GM21619 (cell line): ENCODE results near the gene ATG5.
"Not testable (repeated sequence)": the region's sequence is repeated elsewhere in the genome, so short reads cannot be mapped to it uniquely, and the experiment has no call there.

Experiments
- ATAC-seq: cut with Tn5 transposase; IDR thresholded peaks from one replicate; pipeline ENCODE4 v1.9.1; 2021; ENCODE audit not compliant: unreplicated experiment

Gene ATG5

DNA sequence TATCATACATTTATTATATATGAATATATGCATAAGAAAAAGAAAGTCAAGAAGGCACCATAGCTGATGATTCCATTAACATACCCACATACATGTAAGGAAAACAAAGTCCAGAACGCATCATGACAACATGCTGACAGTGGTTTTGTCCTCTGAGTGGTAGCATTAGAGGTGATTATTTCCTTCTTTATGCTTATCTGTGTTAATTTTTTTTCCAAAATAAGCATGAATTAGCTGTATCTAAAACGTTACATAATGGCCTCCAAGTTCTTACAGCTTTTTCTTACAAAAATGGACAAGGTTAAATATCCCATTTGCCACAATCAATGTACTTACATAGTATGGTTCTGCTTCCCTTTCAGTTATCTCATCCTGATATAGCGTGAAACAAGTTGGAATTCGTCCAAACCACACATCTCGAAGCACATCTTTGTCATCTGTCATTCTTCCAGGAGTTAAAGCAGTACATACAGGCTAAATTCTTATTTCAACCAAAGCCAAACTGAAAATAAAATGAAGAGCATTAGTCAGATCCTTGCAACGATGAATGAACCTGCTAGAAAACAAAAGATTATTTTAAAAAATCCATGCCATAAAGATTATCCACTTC, 9.7 kb downstream of the ATG5 start:
- ATAC-seq: no peak

DNA sequence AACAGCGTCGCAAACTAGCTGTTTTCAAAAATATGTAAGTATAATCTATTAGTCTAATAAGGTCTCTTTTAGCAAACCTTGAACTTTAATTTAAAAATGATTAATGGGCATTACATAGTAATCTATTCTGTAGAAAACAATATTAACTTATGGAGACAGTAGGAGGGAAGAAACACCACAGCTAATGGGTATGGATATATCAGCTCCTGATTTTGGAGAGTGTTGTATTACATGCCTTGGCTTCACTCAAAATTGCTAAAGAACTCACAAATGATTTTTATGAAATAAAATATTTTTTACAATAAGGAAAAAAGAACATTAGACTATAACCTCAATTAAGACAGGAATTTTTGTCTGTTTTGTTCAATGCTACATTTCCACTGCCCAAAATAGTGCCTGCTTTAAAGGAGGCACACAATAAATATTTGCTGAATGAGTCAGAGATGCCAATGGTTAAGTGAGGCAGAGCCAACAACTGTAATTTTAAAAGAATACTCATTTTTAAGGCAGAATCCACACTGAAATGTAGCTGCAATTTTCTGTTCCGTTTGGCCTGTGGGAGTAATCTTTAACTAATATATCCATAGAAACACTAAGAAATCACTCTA, 15.7 kb downstream of the ATG5 start:
- ATAC-seq: no peak

DNA sequence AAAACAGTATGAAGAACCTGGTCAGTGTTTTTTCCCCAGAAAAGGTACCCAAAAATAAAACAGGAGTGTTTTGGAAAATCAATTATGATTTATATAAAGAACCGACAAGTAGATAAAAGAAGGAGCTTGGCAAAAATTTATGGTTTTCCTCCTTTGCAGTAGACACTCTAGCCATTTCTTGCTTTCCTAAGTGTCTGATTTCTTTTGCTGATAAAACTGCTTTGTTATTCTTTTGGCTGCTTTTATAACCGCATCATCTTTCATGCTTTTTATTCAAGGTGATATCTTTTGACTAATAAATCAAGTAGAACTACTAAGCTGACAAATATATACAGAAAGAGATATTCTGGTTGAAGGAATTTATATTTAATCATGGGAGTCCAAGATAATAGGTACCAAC, 16.6 kb downstream of the ATG5 start:
- no peak for ATAC-seq

DNA sequence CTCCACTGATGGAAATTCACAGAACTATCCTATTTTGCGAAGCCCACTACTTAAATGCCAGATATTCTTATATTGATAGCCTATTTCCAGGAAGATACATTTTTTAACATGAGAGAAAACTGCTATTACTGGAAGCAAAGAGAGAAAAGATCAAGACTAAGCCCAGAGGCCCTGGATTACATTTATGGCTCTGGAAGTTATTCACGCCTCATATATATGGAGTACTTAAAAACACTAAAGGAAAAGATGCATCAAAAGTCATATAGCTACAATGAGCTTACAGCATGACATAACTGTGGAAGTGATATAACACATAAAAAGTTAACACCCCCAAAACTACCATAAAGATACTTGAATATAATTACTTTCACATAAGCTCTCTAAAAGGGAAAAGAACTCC, 19.8 kb downstream of the ATG5 start:
- no peak for ATAC-seq

DNA sequence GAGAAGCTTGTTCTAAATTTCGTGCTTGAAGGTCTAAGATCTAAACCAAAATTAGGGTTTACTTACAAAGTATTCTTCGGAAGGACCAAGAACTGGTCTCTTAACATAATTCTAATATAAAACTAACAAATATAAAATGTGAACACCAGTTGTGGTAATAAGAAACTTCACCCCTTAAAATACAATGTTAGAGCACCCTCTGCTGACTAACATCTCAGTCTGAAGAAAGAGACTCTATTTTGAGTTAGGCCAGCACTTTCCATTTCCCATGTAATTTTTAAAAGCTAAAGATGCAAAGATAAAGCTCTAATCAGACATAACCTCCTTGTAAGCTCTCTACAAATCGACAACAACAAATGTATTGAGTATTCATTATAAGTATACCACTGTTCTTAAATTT, 24.6 kb downstream of the ATG5 start:
- ATAC-seq: no peak

DNA sequence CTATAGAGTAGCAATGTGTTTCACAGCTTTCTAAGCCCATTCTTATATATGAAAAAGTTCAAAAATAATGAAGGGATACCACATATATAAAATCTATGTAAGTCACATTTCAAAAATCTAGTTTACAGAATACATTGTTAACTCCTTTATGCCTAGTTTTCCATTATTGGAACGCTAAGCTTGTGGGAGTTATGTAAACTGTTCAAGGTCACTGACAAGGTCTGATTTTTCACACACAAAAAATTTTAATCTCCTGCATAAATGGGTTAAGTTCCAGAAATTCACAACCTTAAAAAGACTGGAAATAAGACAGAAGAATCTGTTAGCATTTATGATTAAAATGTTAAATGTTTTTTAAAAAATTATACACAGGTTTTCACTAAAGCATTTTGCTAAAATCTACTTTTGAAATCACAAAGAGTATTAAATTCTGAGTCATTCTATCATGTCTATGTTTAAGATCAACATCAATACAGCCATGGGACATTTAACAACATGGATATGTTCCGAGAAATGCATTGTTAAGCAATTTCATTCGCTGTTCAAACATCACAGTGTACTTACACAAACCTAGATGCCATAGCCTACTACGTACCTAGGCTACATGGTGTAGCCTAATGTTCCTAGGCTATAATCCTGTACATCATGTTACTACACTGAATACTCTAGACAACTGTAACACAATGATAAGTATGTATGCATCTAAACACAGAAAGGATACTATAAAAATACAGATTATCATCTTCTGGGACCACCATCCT, 25.4 kb downstream of the ATG5 start:
- no peak for ATAC-seq

DNA sequence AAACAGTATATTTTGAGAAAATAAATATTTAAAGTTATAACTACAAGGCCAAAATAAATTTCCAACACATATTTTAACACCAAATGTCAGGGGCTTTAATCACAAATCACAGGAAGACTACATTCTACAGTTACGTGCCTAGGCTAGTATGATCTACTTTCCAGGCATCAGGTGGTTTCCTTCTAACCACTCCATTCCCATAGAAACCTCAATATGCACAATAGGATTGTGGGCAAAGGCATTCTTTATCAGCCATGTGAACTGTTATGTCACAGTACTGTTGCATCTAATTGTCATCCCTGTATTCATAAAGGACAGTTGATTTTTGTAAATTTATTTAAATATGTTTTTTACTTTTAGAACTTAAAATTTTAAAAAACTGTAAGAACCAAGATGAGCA, 32.4 kb downstream of the ATG5 start:
- ATAC-seq: no peak

DNA sequence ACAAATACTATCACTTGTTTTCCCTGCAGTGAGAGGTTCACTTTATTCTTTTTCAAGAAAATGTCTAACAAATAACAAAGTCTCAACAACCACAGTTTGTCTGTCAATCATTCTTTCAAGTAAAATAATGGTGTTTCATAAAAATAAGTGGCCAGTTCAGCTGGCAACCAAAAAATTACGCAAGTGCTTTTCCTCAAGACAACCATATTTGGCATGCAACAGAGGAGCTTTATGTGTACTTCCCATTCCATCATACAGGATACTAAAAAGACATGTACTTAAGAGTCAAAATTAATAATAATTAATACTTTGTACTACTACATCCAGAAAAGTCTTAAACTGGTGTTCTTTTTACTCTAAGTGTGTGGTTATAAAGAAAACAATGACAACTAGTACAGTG, 34.6 kb downstream of the ATG5 start:
- ATAC-seq: no peak

DNA sequence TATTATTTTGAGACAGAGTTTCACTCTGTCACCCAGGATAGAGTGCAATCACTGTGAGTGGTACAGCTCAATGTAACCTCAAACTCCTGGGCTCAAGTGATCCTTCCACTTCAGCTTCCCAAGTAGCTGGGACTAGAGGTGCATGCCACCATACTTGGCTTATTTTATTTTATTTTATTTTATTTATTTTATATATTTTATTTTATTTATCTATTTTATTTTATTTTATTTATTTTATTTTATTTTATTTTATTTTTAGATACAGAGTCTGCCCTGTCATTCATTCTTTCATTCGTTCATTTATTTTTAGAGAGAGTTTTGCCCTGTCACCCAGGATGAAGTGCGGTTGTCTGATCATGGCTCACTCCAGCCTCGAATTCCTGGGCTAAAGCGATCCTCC, 35.5 kb downstream of the ATG5 start:
- ATAC-seq: no peak

DNA sequence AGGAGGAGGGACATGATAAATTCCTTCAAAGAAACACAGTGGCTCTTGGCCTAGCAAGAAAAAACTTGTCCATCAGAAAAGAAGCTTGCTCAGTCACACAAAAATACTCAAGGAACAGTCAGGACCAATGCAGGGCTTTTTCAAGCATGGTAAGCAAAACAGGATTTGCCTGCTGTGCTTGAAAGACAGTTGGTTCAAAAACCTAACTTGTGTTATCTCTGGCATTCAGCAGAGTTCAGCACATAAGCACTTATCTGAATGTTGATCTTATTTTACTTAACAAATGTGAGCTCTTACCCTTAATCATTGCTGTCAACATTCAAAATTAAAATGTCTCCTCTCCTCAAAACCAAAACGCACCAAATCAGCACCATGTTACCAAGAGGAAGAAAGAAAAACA, 38.3 kb downstream of the ATG5 start:
- ATAC-seq: no peak

DNA sequence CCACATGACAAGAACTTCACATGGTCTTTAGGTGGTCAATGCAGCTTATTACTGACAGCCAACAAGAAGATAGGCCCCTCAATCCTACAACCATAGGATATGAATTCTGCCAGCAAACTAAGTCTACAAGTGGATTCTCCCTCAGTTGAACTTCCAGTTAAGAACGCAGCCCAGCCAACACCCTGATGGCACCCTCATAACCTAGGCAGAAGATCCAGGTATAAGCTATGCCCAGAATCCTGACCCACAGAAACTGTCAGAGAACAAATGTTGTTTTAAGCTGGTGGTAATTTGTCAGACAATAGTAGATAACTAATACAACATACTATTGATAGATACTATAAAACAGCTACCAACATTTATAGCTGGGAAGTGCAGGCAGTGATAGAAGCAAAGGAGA, 38.8 kb downstream of the ATG5 start:
- ATAC-seq: no peak

DNA sequence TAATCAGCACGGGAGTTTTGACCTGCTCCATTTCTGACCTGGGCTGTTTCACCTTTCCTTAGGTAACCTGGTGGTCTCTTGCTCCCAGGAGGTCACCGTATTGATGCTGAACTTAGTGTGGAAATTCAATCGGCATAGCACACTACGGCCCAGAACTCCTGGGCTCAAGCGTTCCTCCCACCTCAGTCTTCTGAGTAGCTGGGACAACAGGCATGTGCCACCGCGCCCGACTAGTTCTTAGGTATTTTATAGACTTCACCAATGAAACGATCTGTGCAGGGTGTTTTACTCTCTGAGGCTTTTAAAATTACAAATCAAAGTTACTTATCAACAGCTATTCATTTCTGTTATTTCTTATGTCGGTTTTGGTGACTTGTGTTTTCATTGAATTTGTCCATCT, 42.1 kb downstream of the ATG5 start:
- ATAC-seq: no peak

DNA sequence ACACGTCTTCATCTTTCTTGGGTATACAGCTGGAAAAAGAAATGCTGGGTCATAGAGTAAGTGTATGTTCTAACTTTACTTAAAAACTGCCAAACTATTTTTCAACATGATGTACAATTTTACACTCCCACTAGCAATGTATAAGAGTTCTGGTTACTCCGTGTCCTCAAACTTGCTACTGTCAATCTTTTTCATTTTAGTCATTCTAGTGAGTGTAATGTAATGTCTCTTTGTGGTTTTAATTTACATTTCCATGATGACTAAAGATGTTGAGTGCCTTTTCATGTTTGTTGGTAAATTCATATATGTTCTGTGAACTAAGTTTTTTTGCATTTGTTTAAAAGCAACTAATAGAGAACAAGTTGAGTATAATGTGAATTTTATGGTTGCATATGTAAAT, 43.9 kb downstream of the ATG5 start:
- no peak for ATAC-seq

DNA sequence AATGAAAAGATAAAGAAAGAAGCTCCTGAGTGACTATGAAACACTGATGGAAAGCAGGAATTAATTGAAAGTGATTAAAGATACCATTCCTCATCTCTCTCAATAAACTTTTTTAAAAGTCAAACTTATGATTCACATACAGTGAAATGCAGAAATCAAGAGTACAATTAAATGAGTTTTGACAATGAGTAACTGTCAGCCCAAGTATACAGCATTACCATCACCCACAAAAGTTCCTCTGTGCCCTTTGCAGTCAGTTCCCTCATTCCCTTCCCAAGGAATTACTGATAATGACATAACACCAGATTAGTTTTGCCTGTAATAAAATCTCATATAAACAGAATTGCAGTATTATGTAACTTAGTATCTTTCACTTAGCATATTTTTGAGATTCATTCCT, 44.5 kb downstream of the ATG5 start:
- ATAC-seq: no peak

DNA sequence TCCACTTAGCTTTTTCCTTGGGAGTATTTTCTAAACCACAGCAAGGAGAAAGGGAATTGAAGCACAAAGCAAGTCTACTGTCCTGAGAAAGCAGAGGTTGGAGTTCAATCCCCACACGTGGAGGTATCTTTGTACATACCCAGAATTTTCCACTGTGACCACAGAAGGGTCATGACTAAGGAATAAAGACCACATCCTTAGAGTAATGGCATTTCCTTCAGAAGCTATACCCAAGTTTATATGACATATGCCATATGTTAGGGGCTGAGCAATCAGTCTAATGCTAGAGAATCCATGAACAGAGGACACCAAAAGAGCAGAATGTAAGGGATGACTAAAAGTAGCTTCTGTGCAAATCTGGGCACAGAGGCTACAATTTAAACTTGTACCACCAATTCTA, 46.4 kb downstream of the ATG5 start:
- ATAC-seq: no peak

DNA sequence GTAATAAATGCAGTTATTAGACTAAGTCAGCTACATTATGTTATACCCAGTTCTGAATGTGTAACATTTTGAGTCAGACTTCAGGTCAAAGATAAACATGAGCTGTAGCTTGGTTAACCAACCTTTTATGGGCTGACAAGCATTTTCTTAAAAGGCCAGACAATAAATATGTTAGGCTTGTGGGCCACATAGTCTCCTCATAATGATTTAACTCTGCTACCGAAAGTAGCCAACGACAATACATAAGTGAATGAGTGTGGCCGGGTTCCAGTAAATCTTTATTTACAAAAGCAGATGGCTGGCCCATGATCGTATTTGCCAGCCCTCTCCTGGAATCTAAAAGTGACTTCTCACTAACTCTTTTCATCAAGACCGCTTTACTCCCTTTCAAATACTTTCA, 49.9 kb downstream of the ATG5 start:
- no peak for ATAC-seq

DNA sequence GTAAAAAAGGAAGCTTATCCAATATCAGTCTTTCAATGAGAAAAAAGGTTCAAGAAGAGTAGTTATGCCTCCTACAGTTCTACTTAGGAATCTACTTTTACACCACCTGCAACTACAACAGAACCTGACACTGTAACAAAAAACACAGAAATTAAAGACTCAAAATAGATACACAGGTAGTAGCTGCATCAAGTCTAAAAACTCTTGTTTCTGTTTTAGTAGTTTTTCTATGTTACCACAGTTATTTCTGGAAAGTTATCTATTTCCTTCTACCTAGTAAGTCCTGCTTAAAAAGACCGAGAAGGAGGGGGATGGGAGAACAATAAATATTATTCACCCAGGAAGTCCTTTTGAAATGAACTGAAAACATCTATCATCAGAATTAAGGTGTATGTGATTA, 52.5 kb downstream of the ATG5 start:
- ATAC-seq: peak; percentile 71

DNA sequence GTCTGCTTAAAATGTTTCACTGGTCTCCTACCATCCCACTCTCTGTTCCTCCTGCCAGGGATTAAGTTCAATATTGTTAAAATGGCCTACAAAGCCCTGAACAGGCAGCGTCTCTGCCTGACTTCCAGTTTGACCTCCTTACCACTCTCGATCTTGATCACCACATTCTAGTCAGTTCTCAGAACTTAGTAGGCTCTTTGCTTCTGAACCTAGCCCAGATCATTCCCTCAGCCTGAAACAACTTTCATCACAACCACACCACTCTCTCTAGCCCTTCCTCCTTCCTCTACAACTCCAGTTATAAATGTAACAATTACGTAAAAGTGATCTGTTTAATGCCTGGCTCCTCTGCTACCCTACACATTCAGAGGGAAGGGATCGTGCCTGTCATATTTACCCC, 53.3 kb downstream of the ATG5 start:
- no peak for ATAC-seq

DNA sequence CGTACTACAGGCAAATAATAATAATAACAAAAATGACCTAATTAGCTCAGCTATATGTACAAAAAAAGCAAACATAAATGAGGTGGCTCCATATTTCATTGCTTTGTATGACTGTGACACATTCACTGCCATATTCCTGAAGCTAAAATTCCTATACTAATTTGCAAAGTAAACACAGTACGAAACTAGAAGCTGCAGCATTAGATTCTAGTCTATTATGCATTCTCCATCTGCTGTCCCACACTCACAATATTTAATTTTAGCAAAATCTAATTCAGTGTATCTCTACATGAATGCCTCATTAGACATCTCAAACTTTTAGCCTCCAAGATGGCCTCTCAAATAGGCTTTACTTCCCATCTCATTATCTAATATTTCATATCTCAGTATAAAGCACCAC, 55.1 kb downstream of the ATG5 start:
- no peak for ATAC-seq

DNA sequence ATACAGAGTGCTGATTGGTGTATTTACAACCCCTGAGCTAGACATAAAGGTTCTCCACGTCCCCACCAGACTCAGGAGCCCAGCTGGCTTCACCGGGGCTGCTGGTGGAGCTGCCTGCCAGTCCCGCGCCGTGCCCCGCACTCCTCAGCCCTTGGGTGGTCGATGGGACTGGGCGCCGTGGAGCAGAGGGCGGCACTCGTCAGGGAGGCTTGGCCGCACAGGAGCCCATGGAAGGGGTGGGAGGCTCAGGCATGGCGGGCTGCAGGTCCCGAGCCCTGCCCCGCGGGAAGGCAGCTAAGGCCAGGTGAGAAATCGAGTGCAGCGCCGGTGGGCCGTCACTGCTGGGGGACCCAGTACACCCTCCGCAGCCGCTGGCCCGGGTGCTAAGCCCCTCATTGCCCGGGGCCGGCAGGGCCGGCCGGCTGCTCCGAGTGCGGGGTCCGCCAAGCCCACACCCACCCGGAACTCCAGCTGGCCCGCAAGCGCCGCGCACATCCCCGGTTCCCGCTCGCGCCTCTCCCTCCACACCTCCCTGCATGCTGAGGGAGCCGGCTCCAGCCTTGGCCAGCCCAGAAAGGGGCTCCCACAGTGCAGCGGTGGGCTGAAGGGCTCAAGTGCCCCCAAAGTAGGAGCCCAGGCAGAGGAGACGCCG, 56.2 kb downstream of the ATG5 start:
- ATAC-seq: not testable (repeated sequence)

DNA sequence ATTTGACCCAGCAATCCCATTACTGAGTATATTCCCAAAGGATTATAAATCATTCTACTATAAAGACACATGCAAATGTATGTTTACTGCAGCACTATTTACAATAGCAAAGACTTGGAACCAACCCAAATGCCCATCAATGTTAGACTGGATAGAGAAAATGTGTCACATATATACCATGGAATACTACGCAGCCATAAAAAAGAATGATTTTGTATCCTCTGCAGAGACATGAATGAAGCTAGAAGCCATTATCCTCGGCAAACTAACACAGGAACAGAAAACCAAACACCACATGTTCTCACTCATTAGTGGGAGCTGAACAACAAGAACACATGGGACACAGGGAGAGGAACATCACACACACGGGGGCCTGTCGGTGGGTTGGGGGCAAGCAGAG, 57.1 kb downstream of the ATG5 start:
- not testable (repeated sequence) for ATAC-seq

DNA sequence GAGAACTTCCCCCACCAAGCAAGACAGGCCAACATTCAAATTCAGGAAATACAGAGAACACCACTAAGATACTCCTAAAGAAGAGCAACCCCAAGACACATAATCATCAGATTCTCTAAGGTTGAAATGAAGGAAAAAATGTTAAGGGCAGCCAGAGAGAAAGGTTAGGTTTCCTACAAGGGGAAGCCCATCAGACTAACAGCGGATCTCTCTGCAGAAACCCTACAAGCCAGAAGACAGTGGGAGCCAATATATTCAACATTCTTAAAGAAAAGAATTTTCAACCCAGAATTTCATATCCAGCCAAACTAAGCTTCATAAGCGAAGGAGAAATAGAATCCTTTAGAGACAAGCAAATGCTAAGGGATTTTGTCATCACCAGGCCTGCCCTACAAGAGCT, 61.1 kb downstream of the ATG5 start:
- ATAC-seq: not testable (repeated sequence)
